ENCODE measurements around the gene UFD1.

DNA sequence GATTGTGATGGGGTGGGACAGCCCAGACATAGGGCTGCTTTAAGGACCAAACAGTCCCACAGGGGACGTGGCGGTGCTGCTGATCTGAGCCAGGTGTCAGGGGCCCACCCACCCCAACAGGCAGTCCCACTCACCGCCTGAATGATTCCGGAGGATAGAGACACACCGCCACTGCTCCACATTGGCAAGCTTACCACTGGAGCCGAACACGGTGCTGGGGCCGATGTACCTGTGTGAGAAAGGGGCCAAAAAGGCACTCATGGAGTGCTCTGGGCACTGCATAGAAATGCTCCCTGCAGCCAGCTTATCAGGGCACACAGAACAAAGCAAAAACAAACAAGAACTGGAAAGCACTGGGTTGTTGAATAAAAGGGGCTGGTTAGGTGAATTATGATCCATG lies 73.3 kb downstream of the UFD1 start:
- TF ChIP-seq, protein P1, sequence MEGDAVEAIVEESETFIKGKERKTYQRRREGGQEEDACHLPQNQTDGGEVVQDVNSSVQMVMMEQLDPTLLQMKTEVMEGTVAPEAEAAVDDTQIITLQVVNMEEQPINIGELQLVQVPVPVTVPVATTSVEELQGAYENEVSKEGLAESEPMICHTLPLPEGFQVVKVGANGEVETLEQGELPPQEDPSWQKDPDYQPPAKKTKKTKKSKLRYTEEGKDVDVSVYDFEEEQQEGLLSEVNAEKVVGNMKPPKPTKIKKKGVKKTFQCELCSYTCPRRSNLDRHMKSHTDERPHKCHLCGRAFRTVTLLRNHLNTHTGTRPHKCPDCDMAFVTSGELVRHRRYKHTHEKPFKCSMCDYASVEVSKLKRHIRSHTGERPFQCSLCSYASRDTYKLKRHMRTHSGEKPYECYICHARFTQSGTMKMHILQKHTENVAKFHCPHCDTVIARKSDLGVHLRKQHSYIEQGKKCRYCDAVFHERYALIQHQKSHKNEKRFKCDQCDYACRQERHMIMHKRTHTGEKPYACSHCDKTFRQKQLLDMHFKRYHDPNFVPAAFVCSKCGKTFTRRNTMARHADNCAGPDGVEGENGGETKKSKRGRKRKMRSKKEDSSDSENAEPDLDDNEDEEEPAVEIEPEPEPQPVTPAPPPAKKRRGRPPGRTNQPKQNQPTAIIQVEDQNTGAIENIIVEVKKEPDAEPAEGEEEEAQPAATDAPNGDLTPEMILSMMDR (IDR thresholded peaks at IDR 0.05), result no peak
- no peak for TF ChIP-seq POLR2AphosphoS5 (IDR thresholded peaks at IDR 0.05)
- no peak for TF ChIP-seq POLR2A (IDR thresholded peaks at IDR 0.05)
